GM18520 (cell line): ENCODE measurements around the gene TCTA.

ENCODE experiments used
- ATAC-seq: cut with Tn5 transposase; IDR thresholded peaks from one replicate; pipeline ENCODE4 v1.9.1; 2021; ENCODE audit not compliant: unreplicated experiment

TCTA gene

DNA sequence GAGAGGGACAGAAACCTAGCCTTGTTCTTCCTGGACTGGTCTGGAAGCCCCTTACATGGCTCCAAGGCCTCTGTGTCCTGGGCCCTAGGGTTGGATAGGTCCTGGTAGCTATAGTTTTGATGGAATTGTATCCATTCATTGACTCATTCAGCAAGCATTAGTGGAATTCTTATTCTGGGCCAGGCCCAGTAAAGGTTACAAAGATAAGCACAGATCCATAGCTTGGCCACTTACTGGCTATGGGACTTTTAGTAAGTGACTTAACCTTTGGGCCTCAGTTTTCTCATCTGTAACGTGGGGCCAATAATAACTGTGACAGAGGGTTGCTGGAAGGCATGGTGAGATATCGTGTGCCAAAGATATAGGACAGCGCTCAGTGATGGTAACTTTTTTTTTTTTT lies 44.2 kb downstream of the TCTA start:
- no peak for ATAC-seq

DNA sequence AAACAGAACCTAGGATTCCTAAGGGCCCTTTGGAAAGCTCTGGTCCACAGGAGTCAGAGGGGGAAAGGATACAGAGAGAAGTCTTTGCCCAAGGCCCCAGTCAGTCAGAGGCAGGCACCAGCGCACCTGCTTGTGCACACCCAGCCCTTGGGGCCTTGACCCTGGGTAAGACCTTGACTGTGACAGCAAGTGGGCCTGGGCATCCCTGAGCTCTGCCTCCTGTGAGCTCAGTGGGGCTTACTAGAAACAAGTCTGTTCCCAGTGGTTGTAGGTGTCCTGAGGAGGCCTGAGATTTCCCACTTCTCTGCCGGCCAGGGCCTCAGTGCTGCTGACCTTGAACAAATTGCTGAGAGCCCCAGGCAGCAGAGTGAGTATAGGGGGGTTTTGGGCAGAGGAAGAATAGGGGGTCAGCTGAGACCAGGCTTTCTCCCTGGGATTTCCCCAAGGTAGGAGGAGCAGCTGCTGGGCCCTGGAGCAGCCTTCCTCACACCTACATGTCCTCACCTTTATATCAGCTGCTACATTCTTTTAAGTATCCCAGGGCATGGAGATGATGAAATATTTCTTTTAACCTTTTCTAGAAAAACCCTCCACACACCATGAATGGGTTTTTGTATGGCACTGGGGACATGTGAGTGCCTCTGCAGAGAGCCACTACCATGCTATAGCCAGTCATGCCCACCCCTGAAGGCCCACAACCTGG lies 48.1 kb downstream of the TCTA start:
- no peak for ATAC-seq

DNA sequence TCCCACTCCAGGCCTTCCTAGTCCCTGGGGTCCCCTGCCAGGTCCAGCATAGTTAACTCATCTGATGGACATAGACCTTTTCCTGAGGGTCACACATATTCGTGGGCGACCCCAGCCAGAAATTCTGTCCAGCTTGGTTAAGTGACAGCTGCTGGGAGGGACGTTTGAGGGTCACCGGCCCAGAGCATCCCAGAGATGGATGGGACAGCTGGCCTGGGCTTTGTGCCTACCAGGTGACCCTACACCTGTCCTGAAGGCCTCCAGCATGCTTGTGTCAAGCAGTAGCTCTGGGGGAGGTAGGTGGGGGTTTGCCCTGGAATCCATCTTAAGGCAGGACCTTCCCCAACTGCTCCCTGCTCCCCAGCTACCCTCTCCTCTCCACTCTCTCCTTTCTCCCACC lies 48.7 kb downstream of the TCTA start:
- ATAC-seq, result no peak

DNA sequence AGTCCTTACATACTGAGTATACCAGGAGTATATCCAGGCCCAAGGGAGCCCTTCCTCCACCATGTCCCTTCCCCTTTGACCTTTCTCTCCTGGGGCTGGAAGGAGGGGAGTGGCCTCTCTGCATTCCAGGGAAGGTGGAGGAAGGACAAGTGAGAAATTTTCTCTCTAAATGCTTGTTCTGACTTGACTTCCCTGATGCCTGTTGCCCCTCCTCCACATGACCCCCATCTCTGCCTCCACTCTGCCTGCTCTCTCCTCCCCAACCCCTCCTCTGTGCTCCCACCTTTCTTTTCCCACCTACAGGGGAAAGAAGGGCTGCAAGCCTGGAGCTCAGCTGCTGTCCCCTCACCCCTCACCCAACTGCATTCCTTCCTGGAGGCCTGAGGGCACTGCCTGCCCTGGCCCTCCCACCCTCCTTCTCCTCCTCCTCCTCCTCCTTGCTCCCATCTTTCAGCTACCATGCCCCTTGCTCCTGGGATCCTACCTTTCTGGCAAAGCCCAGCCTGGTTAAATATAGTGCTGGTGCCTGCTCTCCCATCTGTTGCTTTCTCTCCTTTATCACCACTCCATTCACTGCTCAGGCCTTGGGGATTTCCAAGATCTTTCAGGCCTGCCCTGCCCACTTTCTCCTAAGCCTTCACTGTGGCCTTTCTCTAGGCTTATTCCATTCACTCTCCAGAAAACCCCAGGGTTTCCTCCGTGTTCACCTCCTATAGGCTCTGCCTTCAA lies 49.4 kb downstream of the TCTA start:
- no peak for ATAC-seq

DNA sequence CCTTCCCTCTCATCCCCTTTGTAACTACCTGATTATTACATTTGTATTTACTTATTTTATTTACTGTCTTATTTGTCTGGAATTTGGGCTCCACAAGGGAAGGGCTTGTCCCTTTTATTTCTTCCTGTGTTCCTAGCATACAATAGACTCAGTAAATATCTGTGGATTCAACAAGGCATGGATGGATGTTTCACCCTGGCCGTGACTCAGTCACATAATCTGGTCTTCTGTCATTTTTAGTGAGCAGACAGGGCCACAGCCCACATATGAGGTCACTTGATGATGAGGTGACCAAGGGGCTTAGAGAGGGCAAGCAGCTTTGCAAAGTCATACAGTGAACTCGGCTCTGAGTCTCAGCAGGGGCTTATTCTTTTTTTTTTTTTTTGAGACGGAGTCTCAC lies 50.0 kb downstream of the TCTA start:
- no peak for ATAC-seq

DNA sequence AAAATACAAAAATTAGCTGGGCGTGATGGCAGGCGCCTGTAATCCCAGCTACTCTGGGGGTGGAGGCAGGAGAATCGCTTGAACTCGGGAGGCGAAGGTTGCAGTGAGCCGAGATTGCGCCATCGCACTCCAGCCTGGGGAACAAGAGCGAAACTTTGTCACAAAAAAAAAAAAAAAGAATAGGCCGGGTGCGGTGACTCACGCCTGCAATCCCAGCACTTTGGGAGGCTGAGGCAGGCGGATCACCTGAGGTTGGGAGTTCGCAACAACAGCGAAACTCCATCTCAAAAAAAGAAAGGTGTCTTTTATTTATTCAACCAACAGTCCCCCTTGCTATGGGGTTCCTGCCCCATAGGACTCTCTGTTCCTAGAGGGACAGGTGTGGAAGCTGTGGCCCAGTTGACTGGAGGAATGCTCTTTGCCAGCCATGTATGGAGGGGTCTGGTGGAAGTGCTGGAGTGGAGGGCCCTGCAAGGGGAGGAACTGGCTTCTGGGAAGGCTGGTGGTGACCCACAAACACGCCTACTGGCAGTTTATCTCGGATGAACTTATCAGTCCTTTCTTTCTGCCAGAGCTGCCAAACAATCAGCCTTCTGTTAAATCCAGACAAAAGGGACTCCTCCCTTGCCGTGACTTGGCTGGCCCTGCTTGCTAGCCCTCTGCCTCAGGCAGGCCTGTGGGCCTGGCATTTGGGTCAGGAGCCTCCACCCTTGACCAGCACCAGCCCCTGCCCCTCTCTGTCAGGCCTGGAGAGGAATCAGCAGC lies 53.2 kb downstream of the TCTA start:
- no peak for ATAC-seq
